Fibroblast of skin of left biceps (primary cell): ENCODE results near the gene FAM118B.

Source experiments
- DNase-seq, 2 experiments: peaks; one replicate each; pipeline ENCODE4 v3.0.0-alpha.2; 2013; ENCODE audit warnings: low read depth in 2 of 2

The FAM118B gene

GRCh38 chr11:126310200-126310991 lies 98.8 kb downstream of the FAM118B start:
- peak in 1 of 2 experiments; percentile 23 for DNase-seq

GRCh38 chr11:126310992-126311310 lies 99.4 kb downstream of the FAM118B start:
- no peak for DNase-seq

GRCh38 chr11:126311401-126312291 lies 100.1 kb downstream of the FAM118B start:
- no peak for DNase-seq
